HEK293 (cell line): Measurements from ENCODE around the gene RACK1.

Experiments used
- ATF2 ChIP-seq: fragments of 450-650 bp; formaldehyde crosslinking; IDR thresholded peaks from 2 replicates; pipeline ENCODE4 v1.5.1; 2016; ENCODE audit warnings: missing biosample characterization, missing genetic modification characterization, low read depth
- CTCF ChIP-seq: fragments of 450-650 bp; formaldehyde crosslinking; IDR thresholded peaks from 2 replicates; pipeline ENCODE4 v1.5.1; 2016; ENCODE audit warnings: missing biosample characterization, missing genetic modification characterization
- GLIS2 ChIP-seq: fragments of 450-650 bp; formaldehyde crosslinking; IDR thresholded peaks from 2 replicates; pipeline ENCODE4 v1.5.1; 2016; ENCODE audit warnings: missing biosample characterization, missing genetic modification characterization
- HIC1 ChIP-seq: fragments of 450-650 bp; formaldehyde crosslinking; IDR thresholded peaks from 2 replicates; pipeline ENCODE4 v1.5.1; 2016; ENCODE audit warnings: missing biosample characterization, missing genetic modification characterization
- KLF17 ChIP-seq: fragments of 450-650 bp; formaldehyde crosslinking; IDR thresholded peaks from 2 replicates; pipeline ENCODE4 v1.5.1; 2016; ENCODE audit warnings: missing biosample characterization, missing genetic modification characterization
- KLF9 ChIP-seq: fragments of 450-650 bp; formaldehyde crosslinking; IDR thresholded peaks from 2 replicates; pipeline ENCODE4 v1.5.1; 2016; ENCODE audit warnings: missing biosample characterization, missing genetic modification characterization, low read depth
- PATZ1 ChIP-seq: fragments of 450-650 bp; formaldehyde crosslinking; IDR thresholded peaks from 2 replicates; pipeline ENCODE4 v1.5.1; 2016; ENCODE audit warnings: missing biosample characterization, missing genetic modification characterization
- REPIN1 ChIP-seq: fragments of 450-650 bp; formaldehyde crosslinking; IDR thresholded peaks from 2 replicates; pipeline ENCODE4 v1.5.1; 2017; ENCODE audit warnings: missing biosample characterization, missing genetic modification characterization, low read depth
- TCF7L2 ChIP-seq: IDR thresholded peaks from 2 replicates; pipeline ENCODE4 v1.6.1; 2011; ENCODE audit warnings: low read depth, mild to moderate bottlenecking, inconsistent platforms, low read length, moderate library complexity, borderline replicate concordance
- YY2 ChIP-seq: fragments of 450-650 bp; formaldehyde crosslinking; IDR thresholded peaks from 2 replicates; pipeline ENCODE4 v1.5.1; 2016; ENCODE audit warnings: missing biosample characterization, missing genetic modification characterization
- ZFP69B ChIP-seq: fragments of 450-650 bp; formaldehyde crosslinking; IDR thresholded peaks from 2 replicates; pipeline ENCODE4 v1.5.1; 2016; ENCODE audit warnings: missing biosample characterization, missing genetic modification characterization
- ZNF10 ChIP-seq: fragments of 450-650 bp; formaldehyde crosslinking; IDR thresholded peaks from 2 replicates; pipeline ENCODE4 v1.5.1; 2017; ENCODE audit warnings: missing biosample characterization, missing genetic modification characterization
- ZNF140 ChIP-seq: fragments of 450-650 bp; formaldehyde crosslinking; IDR thresholded peaks from 2 replicates; pipeline ENCODE4 v1.5.1; 2016; ENCODE audit warnings: missing biosample characterization, missing genetic modification characterization
- ZNF19 ChIP-seq: fragments of 450-650 bp; formaldehyde crosslinking; IDR thresholded peaks from 2 replicates; pipeline ENCODE4; 2016; ENCODE audit warnings: missing biosample characterization, missing genetic modification characterization, low read depth
- ZNF292 ChIP-seq: fragments of 450-650 bp; formaldehyde crosslinking; IDR thresholded peaks from 2 replicates; pipeline ENCODE4 v1.5.1; 2016; ENCODE audit warnings: low read depth, missing biosample characterization, missing genetic modification characterization, borderline replicate concordance
- ZNF350 ChIP-seq: fragments of 450-650 bp; formaldehyde crosslinking; IDR thresholded peaks from 2 replicates; pipeline ENCODE4 v1.5.0; 2017; ENCODE audit warnings: missing biosample characterization, mild to moderate bottlenecking, missing genetic modification characterization
- ZNF37A ChIP-seq: fragments of 450-650 bp; IDR thresholded peaks from 2 replicates; pipeline ENCODE4 v1.5.1; 2018; ENCODE audit warnings: missing biosample characterization, missing genetic modification characterization
- ZNF404 ChIP-seq: fragments of 450-650 bp; formaldehyde crosslinking; IDR thresholded peaks from 2 replicates; pipeline ENCODE4 v1.5.1; 2017; ENCODE audit warnings: missing biosample characterization, missing genetic modification characterization
- ZNF449 ChIP-seq: fragments of 450-650 bp; formaldehyde crosslinking; IDR thresholded peaks from 2 replicates; pipeline ENCODE4 v1.5.1; 2017; ENCODE audit warnings: missing biosample characterization, mild to moderate bottlenecking, missing genetic modification characterization, moderate library complexity
- ZNF473 ChIP-seq: fragments of 450-650 bp; formaldehyde crosslinking; IDR thresholded peaks from 2 replicates; pipeline ENCODE4 v1.5.1; 2017; ENCODE audit warnings: missing biosample characterization, missing genetic modification characterization
- ZNF501 ChIP-seq: fragments of 450-650 bp; formaldehyde crosslinking; IDR thresholded peaks from 2 replicates; pipeline ENCODE4 v1.5.1; 2016; ENCODE audit warnings: missing biosample characterization, missing genetic modification characterization
- ZNF514 ChIP-seq: fragments of 450-650 bp; formaldehyde crosslinking; IDR thresholded peaks from 2 replicates; pipeline ENCODE4 v1.5.1; 2016; ENCODE audit warnings: missing biosample characterization, missing genetic modification characterization
- ZNF544 ChIP-seq: fragments of 450-650 bp; formaldehyde crosslinking; IDR thresholded peaks from 2 replicates; pipeline ENCODE4 v1.5.0; 2017; ENCODE audit warnings: missing biosample characterization, missing genetic modification characterization
- ZNF549 ChIP-seq: fragments of 450-650 bp; IDR thresholded peaks from 2 replicates; pipeline ENCODE4 v1.5.1; 2018; ENCODE audit warnings: missing biosample characterization, missing genetic modification characterization, mild to moderate bottlenecking, inconsistent platforms, moderate library complexity
- ZNF555 ChIP-seq: fragments of 450-650 bp; formaldehyde crosslinking; conservative IDR thresholded peaks from 2 replicates; pipeline ENCODE4 v1.5.1; 2017; ENCODE audit warnings: missing biosample characterization, mild to moderate bottlenecking, missing genetic modification characterization, inconsistent platforms
- ZNF660 ChIP-seq: fragments of 450-650 bp; IDR thresholded peaks from 2 replicates; pipeline ENCODE4 v1.5.1; 2018; ENCODE audit warnings: missing biosample characterization, mild to moderate bottlenecking, missing genetic modification characterization
- ZNF692 ChIP-seq: fragments of 450-650 bp; formaldehyde crosslinking; IDR thresholded peaks from 2 replicates; pipeline ENCODE4 v1.5.1; 2016; ENCODE audit warnings: missing biosample characterization, missing genetic modification characterization
- ZNF768 ChIP-seq: fragments of 450-650 bp; formaldehyde crosslinking; IDR thresholded peaks from 2 replicates; pipeline ENCODE4 v1.5.1; 2018; ENCODE audit warnings: missing biosample characterization, mild to moderate bottlenecking, missing genetic modification characterization

RACK1 gene

GRCh38 chr5:181204826-181205760, 38.6 kb downstream of the RACK1 start, which contains the start of gene TRIM7 (continued):
- no peak for TF ChIP-seq ZNF514 (tag by site-specific recombination)
- no peak for TF ChIP-seq ZNF292 (tag by site-specific recombination)
- TF ChIP-seq ZNF692 = peak; percentile 94
- no peak for TF ChIP-seq KLF9 (tag by site-specific recombination)
- TF ChIP-seq PATZ1 (tag by site-specific recombination) = peak; percentile 9; the same call in 1 of the 2 replicates
- TF ChIP-seq ZNF10 = no peak
- TF ChIP-seq HIC1 = no peak
- TF ChIP-seq YY2 (tag by site-specific recombination) = no peak
- no peak for TF ChIP-seq ZNF660 (tag by site-specific recombination)
- TF ChIP-seq KLF17 (tag by site-specific recombination) = peak; percentile 46; the same call in 1 of the 2 replicates
- TF ChIP-seq ZNF544 = no peak
- TF ChIP-seq ZNF404 = no peak
- TF ChIP-seq REPIN1 (tag by site-specific recombination) = no peak
- no peak for TF ChIP-seq ZNF549 (tag by site-specific recombination)
- TF ChIP-seq ZNF19 (tag by site-specific recombination) = no peak
- TF ChIP-seq ZNF555 (tag by site-specific recombination) = no peak
- no peak for TF ChIP-seq ZNF768 (tag by site-specific recombination)
- TF ChIP-seq CTCF (tag by site-specific recombination) = no peak
- TF ChIP-seq ZNF473 = no peak
- TF ChIP-seq ZNF501 = no peak; the same call in 1 of the 2 replicates
- no peak for TF ChIP-seq ZNF37A (tag by site-specific recombination)
- no peak for TF ChIP-seq ZNF449 (tag by site-specific recombination)
- TF ChIP-seq ATF2 = no peak
- TF ChIP-seq ZNF140 (tag by site-specific recombination) = no peak
- no peak for TF ChIP-seq TCF7L2
- TF ChIP-seq ZNF350 = no peak
- peak; percentile 77 for TF ChIP-seq GLIS2 (tag by site-specific recombination)
- peak; percentile 84 for TF ChIP-seq ZFP69B (tag by site-specific recombination)
